G401.6 (cell line): Measurements from ENCODE around the gene SYCP1.
"Not testable (repeated sequence)": the region's sequence is repeated elsewhere in the genome, so short reads cannot be mapped to it uniquely, and the experiment has no call there.

ENCODE experiments used
- FAIRE-seq: peaks from 2 replicates; lab custom pipeline; 2012; peaks lifted over from hg19 to GRCh38; lab: Jason Lieb, UNC

The SYCP1 gene

DNA sequence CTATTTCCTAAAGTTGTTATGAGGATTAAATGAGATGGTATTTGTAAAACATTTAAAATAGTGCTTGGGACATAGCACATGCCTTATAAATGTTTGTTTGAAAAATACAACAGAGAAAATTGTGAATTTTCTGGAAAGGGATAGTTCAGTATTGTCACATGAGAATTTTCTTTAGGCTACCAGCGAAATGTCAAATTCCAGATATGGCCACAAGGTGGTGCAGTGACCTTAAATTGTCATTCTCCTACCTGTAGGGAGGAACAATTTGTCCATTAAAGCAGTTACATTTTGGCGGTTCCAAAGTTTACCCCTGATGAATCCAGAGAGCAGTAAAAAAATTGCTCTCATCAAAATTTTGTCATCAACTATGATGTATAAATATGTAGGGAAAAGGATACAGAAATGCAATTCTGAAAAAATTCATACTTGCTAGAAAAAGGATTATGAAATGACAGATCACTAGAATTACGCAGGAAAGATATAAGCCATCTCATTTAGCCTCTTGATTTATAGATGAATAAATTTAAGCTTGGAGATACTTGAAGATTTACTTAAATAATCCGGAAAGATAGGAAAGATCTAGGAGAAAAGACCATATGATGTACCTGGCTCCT, 124.7 kb downstream of the SYCP1 start:
- peak; percentile 77 for FAIRE-seq

DNA sequence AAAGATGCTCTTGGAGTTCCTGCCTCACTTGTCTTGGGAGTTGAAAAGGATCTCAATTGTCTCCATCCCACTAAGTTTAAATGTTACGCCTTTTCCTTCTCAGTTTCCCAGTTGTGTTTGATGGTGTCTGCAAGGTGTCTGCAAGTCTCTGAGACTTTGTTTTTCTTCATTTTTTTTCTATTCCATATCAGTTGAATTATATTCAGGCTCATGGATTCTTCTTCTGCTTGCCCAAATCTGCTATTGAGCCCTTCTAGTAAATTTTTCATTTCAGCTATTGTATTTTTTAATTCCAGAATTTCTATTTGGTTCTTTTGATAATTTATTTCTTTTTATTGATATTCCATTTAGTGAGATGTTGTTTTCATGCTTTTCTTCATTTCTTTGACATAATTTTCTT, 127.6 kb downstream of the SYCP1 start:
- FAIRE-seq = no peak

GRCh38 chr1:114986286-114986685, 131.6 kb downstream of the SYCP1 start:
- no peak for FAIRE-seq

DNA sequence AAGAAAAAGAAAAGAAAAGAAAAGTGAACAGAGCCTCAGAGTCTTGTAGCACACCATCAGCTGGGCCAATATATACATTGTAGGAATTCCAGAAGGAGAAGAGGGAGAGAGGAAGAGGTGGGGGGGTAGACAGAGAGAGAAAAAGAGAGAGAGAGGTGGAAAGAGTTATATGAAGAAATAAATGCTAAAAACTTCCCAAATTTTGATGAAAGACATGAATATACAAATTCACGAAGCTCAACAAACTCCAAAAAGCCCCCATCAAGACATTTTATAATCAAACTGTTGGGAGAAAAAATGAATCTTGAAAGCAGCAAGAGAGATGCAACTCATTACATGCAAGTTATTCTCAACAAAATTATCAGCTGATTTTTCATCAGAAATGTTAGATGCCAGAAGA, 133.4 kb downstream of the SYCP1 start:
- no peak for FAIRE-seq

- FAIRE-seq = no peak
Measured at GRCh38 chr1:114997510-114998289, 143.0 kb downstream of the SYCP1 start.

DNA sequence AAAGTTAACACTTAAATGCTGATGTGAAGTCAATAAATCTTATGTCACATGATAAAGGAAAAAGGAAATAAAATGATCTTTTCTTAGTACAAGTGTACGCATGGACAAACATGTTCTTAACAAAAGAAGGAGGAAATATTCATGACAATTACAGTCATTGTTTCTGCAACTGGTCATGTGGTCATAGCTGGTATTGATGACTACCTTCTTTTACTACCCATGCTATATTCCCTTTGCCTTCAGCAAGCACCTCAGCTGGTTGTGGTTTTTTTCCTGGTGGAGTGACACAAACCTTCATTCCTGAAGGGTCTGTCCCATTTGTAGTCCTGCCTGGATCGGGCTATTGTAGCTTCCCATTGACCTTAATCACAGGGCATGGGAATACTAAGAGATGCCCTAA, 151.5 kb downstream of the SYCP1 start:
- FAIRE-seq = no peak

DNA sequence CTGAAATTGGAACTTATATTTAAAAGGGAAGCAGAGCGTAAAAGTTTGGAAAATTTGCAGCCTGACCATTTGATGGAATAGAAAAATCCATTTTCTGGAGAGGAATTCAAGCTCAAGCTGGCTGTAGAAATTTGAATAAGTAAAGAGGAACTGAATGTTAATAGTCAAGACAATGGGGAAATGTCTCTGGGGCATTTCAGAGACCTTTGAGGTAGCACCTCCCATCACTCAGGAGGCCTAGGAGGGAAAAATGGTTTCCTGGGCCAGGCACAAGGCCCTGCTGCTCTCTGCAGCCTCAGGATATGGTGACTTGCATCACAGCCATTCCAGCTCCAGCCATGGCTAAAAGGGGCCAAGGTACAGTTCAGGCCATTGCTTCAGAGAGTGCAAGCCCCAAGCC, 157.3 kb downstream of the SYCP1 start:
- no peak for FAIRE-seq

GRCh38 chr1:115012434-115012833, 157.8 kb downstream of the SYCP1 start:
- FAIRE-seq = no peak

GRCh38 chr1:115013792-115014191, 159.1 kb downstream of the SYCP1 start:
- FAIRE-seq = no peak

DNA sequence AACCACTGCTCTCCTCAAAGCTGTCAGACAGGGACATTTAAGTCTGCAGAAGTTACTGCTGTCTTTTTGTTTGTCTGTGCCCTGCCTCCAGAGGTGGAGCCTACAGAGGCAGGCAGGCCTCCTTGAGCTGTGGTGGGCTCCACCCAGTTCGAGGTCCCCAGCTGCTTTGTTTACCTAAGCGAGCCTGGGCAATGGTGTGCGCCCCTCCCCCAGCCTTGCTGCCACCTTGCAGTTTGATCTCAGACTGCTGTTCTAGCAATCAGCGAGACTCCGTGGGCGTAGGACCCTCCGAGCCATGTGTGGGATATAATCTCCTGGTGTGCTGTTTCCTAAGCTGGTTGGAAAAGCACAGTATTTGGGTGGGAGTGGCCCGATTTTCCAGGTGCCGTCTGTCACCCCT, 164.9 kb downstream of the SYCP1 start:
- not testable (repeated sequence) for FAIRE-seq

- no peak for FAIRE-seq
Measured at GRCh38 chr1:115021145-115021544, 166.5 kb downstream of the SYCP1 start.

DNA sequence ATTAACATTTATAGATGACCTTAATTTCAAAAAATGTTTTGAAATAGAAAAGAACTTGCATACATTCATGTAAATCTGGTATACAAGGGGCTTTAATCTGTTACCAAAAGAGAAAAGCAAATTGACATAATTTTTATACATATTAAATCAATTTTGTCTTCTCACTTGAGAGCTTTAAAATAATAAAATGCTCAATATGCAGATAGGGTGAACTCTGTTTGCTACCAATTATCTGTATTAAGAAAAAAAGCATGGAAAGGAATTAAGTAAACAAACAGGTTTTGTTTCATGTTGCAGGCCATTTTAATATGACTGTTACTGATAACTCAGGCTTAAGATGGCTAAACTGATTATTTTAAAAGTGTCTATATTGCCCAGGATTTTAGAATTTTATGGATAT, 168.9 kb downstream of the SYCP1 start:
- no peak for FAIRE-seq

DNA sequence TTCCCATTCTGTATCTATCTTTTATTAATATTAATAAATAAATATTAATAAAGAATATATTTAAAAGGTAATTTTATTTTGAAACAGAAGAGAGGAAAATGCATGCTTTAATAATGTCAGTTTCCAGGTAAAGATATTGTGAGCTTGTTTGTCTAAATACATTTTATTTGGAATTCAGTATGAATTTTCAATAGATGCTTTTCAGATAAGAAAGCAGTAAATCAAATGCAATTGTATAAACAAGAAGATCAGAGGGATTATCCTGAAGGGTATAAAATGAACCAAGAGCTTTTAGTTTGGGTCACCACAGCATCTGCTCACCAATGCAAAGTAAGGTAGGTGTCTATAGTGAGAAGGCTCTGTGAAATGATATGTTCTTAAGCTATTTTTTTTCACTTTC, 174.9 kb downstream of the SYCP1 start, which contains the start of gene TSHB:
Gene TSHB (plus strand): TSS at position 301 of the 400 bp plus-strand sequence. CDS start 3,537 bp downstream, outside the sequence.
- FAIRE-seq = peak; percentile 52

DNA sequence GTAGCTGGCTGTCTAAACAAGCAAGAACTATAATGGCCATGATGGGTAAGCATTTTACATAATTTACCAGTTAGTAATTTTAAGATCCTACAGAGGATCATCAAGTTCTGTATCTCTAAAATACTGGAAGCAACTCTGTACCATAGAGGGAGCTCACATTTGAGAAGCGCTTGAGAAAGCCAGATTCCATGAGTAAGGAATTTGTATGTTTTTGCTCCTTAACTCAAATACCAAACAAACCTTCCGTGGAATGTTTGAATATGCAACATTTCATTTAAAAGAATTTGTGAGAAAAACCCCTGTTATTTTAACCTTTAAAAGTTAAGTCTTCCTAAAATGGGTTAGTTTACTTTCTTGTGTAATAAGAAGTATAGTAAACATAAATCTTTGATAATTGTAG, 176.9 kb downstream of the SYCP1 start:
- no peak for FAIRE-seq

DNA sequence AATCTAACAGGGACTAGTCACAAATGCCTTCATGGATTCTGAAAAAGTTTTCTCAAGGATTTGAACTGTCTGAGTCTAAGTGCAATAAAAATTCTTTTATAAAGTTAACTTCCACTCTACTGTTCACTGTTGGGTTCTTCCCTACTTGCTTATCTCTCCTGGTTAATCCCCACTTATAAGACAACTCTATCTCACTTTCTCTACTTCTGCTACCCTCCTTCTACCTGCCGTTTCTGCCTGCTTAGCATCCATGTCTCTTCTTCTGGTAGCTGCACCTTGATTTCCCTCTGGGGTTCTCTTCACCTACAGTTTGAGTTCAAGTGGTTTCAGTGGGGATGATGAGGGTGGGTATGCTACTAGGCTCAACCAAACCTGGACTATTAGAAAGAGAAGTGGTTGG, 181.0 kb downstream of the SYCP1 start:
- FAIRE-seq = no peak

GRCh38 chr1:115036814-115037507, 182.3 kb downstream of the SYCP1 start:
- FAIRE-seq = no peak

- no peak for FAIRE-seq
Measured at GRCh38 chr1:115040501-115040900, 185.8 kb downstream of the SYCP1 start.

- FAIRE-seq = no peak
Measured at GRCh38 chr1:115041654-115042053, 187.0 kb downstream of the SYCP1 start.
